Muscle layer of colon (tissue), 2 donors: ENCODE results near the gene ME1.
"Not testable (repeated sequence)": the region's sequence is repeated elsewhere in the genome, so short reads cannot be mapped to it uniquely, and the experiment has no call there.

Experiments
- H3K27ac ChIP-seq: one replicate; pipeline ENCODE4 v1.7.0; 2013; ENCODE audit warnings: low read depth, mild to moderate bottlenecking, low read length, moderate library complexity
- H3K27me3 ChIP-seq, 2 donors: one replicate each; pipeline ENCODE4 v1.7.0; 2013; ENCODE audit warnings: low read length in 2 of 2, mild to moderate bottlenecking in 2 of 2; ENCODE audit not compliant: insufficient read depth in 2 of 2, control insufficient read depth in 1 of 2
- H3K36me3 ChIP-seq: one replicate; pipeline ENCODE4 v1.7.0; 2013; ENCODE audit warnings: mild to moderate bottlenecking, low read length; ENCODE audit not compliant: insufficient read depth
- H3K4me1 ChIP-seq: one replicate; pipeline ENCODE4 v1.7.0; 2013; ENCODE audit warnings: mild to moderate bottlenecking, low read length; ENCODE audit not compliant: insufficient read depth
- H3K4me3 ChIP-seq, 2 donors: one replicate each; pipeline ENCODE4 v1.7.0; 2013; ENCODE audit warnings: low read length in 2 of 2, low read depth in 1 of 2, mild to moderate bottlenecking in 1 of 2, moderate library complexity in 1 of 2
- H3K9ac ChIP-seq: one replicate; pipeline ENCODE4 v1.7.0; 2013; ENCODE audit warnings: low read length
- H3K9me3 ChIP-seq: one replicate; pipeline ENCODE4 v1.7.0; 2013; ENCODE audit warnings: mild to moderate bottlenecking, low read length
- donor health status: abdominal sarcoma.
- donor health status: Adenocarcinoma of cecum.

The ME1 gene

DNA sequence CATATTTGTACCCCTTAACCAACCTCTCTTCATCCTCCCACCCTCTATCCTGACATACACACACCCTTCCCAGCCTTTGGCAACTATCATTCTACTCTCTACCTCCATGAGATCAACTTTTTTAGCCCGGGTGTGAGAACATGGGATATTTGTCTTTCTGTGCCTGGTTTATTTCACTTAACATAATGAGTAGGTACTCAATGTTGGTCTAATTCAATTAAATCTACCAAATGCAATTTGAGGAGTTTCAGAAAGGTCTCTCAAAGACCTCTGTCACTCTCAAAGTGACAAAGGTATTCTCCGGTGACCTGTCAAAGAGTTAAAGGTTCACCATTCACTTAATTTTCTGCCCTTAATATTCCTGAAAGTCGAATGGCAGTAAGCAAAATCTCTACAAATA, 87.7 kb downstream of the ME1 start:
- H3K4me3 ChIP-seq: no peak overlapping the region
- H3K9ac ChIP-seq: no peak overlapping the region
- no peak overlapping the region for H3K27ac ChIP-seq
- no peaks in the 10 kb centered on the region for H3K4me1 ChIP-seq
- no peaks in the 10 kb centered on the region for H3K36me3 ChIP-seq
- H3K9me3 ChIP-seq: no peaks in the 10 kb centered on the region
- no peaks in the 10 kb centered on the region for H3K27me3 ChIP-seq

DNA sequence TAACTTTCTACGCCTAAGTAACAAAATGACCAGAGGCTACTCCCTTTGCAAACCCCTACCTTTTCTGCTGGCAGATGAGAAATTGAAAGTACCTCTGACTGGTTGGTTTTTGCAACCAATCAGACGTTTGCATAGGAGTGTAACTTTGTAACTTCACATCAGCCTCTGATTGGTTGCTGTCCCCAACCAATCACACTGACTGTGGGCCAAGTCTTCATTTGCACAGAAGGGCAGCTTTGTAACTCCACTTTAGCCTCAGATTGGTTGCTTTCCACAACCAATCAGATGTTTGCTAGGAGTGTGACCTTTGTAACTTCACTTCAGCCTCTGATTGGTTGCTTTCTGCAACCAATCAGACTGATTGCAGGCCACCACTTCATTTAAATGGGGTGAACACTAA, 89.1 kb downstream of the ME1 start:
- Histone ChIP-seq H3K27ac (no peak overlapping the region), H3K9me3 (no peaks in the 10 kb centered on the region), H3K4me3 (no peak overlapping the region), H3K36me3 (no peaks in the 10 kb centered on the region), H3K27me3 (no peaks in the 10 kb centered on the region), H3K9ac (no peak overlapping the region), H3K4me1 (no peaks in the 10 kb centered on the region)

DNA sequence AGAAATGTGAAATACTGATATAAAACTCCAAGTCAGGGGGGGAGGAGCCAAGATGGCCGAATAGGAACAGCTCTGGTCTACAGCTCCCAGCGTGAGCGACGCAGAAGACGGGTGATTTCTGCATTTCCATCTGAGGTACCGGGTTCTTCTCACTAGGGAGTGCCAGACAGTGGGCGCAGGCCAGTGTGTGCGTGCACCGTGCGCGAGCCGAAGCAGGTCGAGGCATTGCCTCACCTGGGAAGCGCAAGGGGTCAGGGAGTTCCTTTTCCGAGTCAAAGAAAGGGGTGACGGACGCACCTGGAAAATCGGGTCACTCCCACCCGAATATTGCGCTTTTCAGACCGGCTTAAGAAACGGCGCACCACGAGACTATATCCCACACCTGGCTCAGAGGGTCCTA, 96.9 kb downstream of the ME1 start:
- not testable (repeated sequence) for H3K36me3 ChIP-seq, H3K9me3 ChIP-seq

DNA sequence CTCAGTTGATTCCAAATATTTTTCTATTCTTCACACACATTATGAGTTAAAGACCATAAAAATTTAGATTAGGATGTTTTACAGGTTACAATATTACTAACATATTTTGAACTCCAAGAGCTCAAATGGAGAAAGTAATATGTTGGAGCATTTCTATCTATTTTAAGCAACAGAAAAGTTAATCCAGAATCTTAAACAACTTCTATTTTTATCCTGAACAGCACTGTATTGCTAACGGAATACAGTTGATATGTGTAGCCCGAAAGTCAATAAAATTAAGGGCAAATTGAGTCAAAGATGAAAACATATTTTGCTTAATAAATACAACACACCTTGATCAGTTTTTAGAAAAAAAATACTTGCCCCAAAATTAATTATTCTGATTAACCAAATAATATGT, 97.4 kb downstream of the ME1 start:
- Histone ChIP-seq H3K9ac (no peak overlapping the region), H3K36me3 (no peaks in the 10 kb centered on the region), H3K27ac (no peak overlapping the region), H3K9me3 (no peaks in the 10 kb centered on the region), H3K27me3 (no peaks in the 10 kb centered on the region), H3K4me1 (no peaks in the 10 kb centered on the region), H3K4me3 (no peak overlapping the region)

More for the DNA sequence above, 96.9 kb downstream of the ME1 start:
- H3K27me3 ChIP-seq, H3K9ac ChIP-seq, H3K4me1 ChIP-seq, H3K4me3 ChIP-seq, H3K27ac ChIP-seq: not testable (repeated sequence)

DNA sequence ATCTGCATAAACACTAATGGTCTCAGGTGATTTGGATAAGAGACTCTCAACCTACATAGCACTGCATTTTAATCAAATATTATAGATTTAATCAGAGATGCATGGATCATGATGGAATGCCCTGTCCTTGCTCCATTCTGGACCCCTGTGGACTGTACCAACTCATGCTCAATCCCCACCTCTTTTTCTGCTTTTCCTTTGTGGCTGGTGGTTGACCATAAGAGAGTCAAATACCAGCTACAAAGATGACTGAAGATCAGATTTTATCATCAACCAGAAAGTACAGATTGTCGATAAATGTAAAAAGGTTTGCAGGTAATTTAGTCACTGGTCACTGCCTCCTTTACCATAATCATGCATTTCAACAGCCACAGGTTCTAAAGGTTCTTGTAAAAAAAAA, 116.2 kb downstream of the ME1 start:
- Histone ChIP-seq H3K36me3 (no peaks in the 10 kb centered on the region), H3K9me3 (no peaks in the 10 kb centered on the region), H3K9ac (no peak overlapping the region), H3K4me1 (no peaks in the 10 kb centered on the region), H3K27me3 (no peaks in the 10 kb centered on the region), H3K27ac (no peak overlapping the region), H3K4me3 (no peak overlapping the region)

DNA sequence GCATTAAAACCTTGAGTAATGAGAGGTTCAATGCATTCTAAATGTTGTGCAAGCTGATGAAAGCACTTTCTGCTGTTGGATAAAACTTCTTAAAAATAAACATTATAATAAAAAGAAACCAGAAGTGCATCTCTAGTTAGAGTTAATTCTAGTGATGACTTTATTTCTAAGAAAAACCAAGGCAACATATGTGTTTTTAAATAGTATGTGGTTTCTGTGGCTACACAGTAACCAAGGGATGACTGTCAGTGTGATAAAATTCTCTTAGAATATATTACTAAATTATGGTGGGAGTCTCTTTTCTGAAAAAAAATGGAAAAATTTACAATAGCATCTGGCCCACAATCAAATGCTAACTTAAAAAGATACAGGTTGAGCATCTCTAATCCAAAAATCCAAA, 117.0 kb downstream of the ME1 start:
- no peaks in the 10 kb centered on the region for H3K27me3 ChIP-seq
- H3K4me3 ChIP-seq: no peak overlapping the region
- H3K9me3 ChIP-seq: no peaks in the 10 kb centered on the region
- no peak overlapping the region for H3K9ac ChIP-seq
- no peaks in the 10 kb centered on the region for H3K4me1 ChIP-seq
- no peak overlapping the region for H3K27ac ChIP-seq
- no peaks in the 10 kb centered on the region for H3K36me3 ChIP-seq

DNA sequence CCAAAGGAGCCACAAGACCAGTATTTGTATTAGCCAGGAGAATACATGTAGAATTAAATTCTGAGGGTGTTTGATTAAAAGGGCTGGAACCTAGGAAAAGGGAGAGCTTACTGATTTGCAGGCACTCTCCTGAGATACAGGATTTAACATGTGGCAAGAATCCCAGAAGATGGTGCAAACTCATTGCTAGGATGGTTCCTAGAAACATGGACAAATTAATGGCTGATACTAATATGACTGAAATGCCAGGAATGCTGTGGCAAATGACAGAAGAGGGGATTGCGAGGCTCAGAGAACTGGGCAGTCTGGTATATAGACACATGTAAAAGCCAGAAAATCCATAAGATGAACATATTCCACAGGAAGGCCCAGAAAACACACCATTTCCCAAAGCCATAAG, 119.6 kb downstream of the ME1 start:
- no peaks in the 10 kb centered on the region for H3K27me3 ChIP-seq
- H3K4me3 ChIP-seq: no peak overlapping the region
- H3K9me3 ChIP-seq: no peaks in the 10 kb centered on the region
- no peaks in the 10 kb centered on the region for H3K36me3 ChIP-seq
- H3K27ac ChIP-seq: no peak overlapping the region
- no peaks in the 10 kb centered on the region for H3K4me1 ChIP-seq
- no peak overlapping the region for H3K9ac ChIP-seq

DNA sequence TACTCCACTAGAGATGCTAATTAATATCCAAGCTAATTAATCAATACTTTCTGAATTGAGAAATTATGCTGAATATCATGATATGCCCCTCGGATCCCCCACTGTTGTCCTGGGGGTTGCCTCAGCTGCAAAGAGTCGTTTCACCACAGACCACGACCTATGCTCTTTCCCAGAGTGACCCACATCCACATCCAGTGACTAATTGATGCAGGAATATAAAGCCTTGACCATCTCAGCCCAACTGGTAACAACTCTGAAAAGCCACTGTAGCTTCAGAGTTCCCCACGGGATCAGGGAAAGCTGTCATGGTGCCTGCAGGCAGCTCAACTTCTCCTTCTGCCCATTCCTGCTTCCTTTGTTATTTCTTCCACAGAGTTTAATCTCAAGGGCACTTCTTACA, 120.8 kb downstream of the ME1 start:
- Histone ChIP-seq H3K9me3 (no peaks in the 10 kb centered on the region), H3K27ac (no peak overlapping the region), H3K27me3 (no peaks in the 10 kb centered on the region), H3K36me3 (no peaks in the 10 kb centered on the region), H3K4me3 (no peak overlapping the region), H3K9ac (no peak overlapping the region), H3K4me1 (no peaks in the 10 kb centered on the region)

DNA sequence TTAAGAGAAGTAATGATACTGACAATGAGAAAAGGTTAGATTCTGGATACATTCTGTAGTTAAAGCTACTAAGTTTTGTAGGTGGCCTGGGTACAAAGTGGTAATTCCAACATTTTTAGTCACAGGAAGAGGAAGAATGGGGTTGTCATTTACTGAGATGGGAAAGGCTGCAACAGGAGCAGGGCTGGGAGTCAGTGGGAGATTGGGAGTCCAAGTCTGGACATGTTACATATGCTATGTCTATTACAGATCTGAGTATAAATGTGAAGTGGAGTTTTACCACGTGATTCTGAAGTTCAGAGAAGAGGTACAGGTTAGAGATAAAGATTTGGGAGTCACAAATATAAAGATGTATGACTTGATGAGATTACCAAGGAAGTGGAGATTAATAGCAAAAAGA, 121.5 kb downstream of the ME1 start:
- H3K4me3 ChIP-seq: no peak overlapping the region
- H3K36me3 ChIP-seq: no peaks in the 10 kb centered on the region
- no peaks in the 10 kb centered on the region for H3K9me3 ChIP-seq
- no peak overlapping the region for H3K9ac ChIP-seq
- no peaks in the 10 kb centered on the region for H3K27me3 ChIP-seq
- no peak overlapping the region for H3K27ac ChIP-seq
- no peaks in the 10 kb centered on the region for H3K4me1 ChIP-seq

DNA sequence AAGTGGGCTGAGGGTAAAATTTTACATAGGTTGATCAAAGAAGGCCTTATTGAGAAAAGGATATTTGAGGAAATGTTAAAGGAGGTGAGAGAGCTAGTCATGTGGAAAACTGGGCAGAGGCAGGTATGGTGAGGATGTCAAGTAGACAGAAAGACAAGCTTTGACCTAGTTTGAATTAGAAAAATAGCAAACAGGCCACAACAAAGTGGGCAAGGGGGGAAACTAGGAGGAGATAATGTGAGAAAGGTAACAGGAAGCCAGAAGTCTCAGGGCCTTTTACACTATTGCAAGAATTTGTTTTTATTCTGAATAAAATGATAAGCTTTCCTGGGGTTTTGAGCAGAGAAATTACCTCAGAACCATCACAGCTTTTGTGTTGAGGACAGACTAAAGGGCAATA, 122.0 kb downstream of the ME1 start:
- Histone ChIP-seq H3K27ac (no peak overlapping the region), H3K36me3 (no peaks in the 10 kb centered on the region), H3K4me1 (no peaks in the 10 kb centered on the region), H3K9me3 (no peaks in the 10 kb centered on the region), H3K4me3 (no peak overlapping the region), H3K27me3 (no peaks in the 10 kb centered on the region), H3K9ac (no peak overlapping the region)

DNA sequence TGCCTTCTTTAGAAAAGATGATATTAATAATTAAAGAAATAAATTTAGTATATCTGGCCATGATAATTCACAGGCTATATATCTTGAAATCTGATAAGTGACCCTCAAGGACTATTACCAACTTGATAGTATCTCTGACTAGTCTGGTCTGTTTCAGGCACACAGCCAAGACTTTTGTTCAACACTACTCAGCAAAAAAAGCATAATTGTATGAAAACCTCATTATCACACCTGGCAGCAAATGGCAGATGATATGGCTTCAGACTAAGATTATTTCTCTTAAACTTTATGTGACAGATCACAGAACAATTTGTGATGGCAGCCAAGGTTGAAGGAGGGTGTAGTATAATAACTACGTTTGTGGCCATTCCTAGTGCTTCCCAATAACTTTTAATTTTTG, 123.0 kb downstream of the ME1 start:
- Histone ChIP-seq H3K9me3 (no peaks in the 10 kb centered on the region), H3K27ac (no peak overlapping the region), H3K4me1 (no peaks in the 10 kb centered on the region), H3K4me3 (no peak overlapping the region), H3K36me3 (no peaks in the 10 kb centered on the region), H3K27me3 (no peaks in the 10 kb centered on the region), H3K9ac (no peak overlapping the region)

DNA sequence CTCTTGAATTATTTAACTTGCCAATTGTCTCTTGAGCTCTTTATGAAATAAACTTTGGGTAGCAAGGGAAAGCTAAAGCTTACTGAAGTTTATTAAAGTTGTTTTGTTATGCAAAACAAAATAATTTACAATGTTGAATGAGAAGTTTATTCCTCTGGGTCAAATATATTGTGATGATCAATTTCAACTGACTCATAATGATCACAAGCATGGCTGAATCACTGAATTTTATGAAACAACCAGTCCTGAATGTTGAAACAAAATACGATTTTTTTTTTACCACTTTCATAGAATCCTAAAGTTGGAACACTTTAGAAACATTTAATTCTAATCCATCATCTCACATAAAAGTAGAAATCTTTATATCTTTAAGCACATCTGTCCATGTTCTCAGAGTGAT, 127.4 kb downstream of the ME1 start:
- no peaks in the 10 kb centered on the region for H3K27me3 ChIP-seq
- H3K36me3 ChIP-seq: no peaks in the 10 kb centered on the region
- no peak overlapping the region for H3K9ac ChIP-seq
- no peak overlapping the region for H3K4me3 ChIP-seq
- H3K4me1 ChIP-seq: no peaks in the 10 kb centered on the region
- no peaks in the 10 kb centered on the region for H3K9me3 ChIP-seq
- no peak overlapping the region for H3K27ac ChIP-seq
